HepG2 (cell line): ENCODE results near the gene RBCK1. TPM values are rescaled to one million over a fixed set of nuclear protein-coding genes. Genes with fewer than 3 reads are reported as not detected.

Source experiments
- ELF3 ChIP-seq: IDR thresholded peaks from 2 replicates; pipeline ENCODE4 v1.6.1; 2016; ENCODE audit warnings: missing genetic modification reagents, missing compliant biosample characterization
- FOXA3 ChIP-seq: IDR thresholded peaks from 2 replicates; pipeline ENCODE4 v1.6.1; 2016; ENCODE audit warnings: missing genetic modification reagents, missing compliant biosample characterization
- FOXK1 ChIP-seq: sonication (generic); formaldehyde crosslinking; IDR thresholded peaks from 2 replicates; pipeline ENCODE4 v1.4.0; 2020; ENCODE audit warnings: low read depth, missing genetic modification reagents, borderline replicate concordance
- GATAD2A ChIP-seq: IDR thresholded peaks from 2 replicates; pipeline ENCODE4 v1.6.1; 2016
- HNRNPUL1 ChIP-seq: fragments of 200-400 bp; formaldehyde crosslinking; IDR thresholded peaks from 2 replicates; pipeline ENCODE4 v1.6.1; 2017; ENCODE audit warnings: low read depth, mild to moderate bottlenecking, low read length, moderate library complexity
- MIER3 ChIP-seq: IDR thresholded peaks from 2 replicates; pipeline ENCODE4 v1.6.1; 2016; ENCODE audit warnings: missing compliant biosample characterization, borderline replicate concordance
- PCBP1 ChIP-seq: fragments of 200-400 bp; formaldehyde crosslinking; IDR thresholded peaks from 2 replicates; pipeline ENCODE4 v1.6.1; 2017; ENCODE audit warnings: mild to moderate bottlenecking, low read depth, low read length, borderline replicate concordance
- SETDB1 ChIP-seq: sonication (generic); formaldehyde crosslinking; IDR thresholded peaks from 2 replicates; pipeline ENCODE4 v1.5.1; 2020; ENCODE audit warnings: missing genetic modification reagents, mild to moderate bottlenecking, borderline replicate concordance
- SMC3 ChIP-seq: IDR thresholded peaks from 2 replicates; pipeline ENCODE4 v1.6.1; 2011; ENCODE audit warnings: low read length, improper control_type of control experiment
- SP140L ChIP-seq: sonication (generic); formaldehyde crosslinking; IDR thresholded peaks from 2 replicates; pipeline ENCODE4 v1.4.0; 2020; ENCODE audit warnings: missing genetic modification reagents, borderline replicate concordance
- TCF7 ChIP-seq: sonication (generic); IDR thresholded peaks from 2 replicates; pipeline ENCODE4 v1.6.1; 2016; ENCODE audit warnings: antibody characterized with exemption, low read depth
- ZBTB21 ChIP-seq: sonication (generic); formaldehyde crosslinking; IDR thresholded peaks from 2 replicates; pipeline ENCODE4 v1.4.0; 2020; ENCODE audit warnings: missing genetic modification reagents
- ZMYM4 ChIP-seq: sonication (generic); formaldehyde crosslinking; IDR thresholded peaks from 2 replicates; pipeline ENCODE4 v1.8.1; 2023; ENCODE audit warnings: mild to moderate bottlenecking, missing genetic modification reagents
- ZNF143 ChIP-seq: sonication (generic); formaldehyde crosslinking; IDR thresholded peaks from 2 replicates; pipeline ENCODE4 v1.4.0; 2020; ENCODE audit warnings: missing genetic modification reagents
- ZNF383 ChIP-seq: sonication (generic); formaldehyde crosslinking; IDR thresholded peaks from 2 replicates; pipeline ENCODE4 v1.4.0; 2020; ENCODE audit warnings: missing genetic modification reagents, mild to moderate bottlenecking, borderline replicate concordance
- ZNF451 ChIP-seq: sonication (generic); formaldehyde crosslinking; IDR thresholded peaks from 2 replicates; pipeline ENCODE4 v1.5.0; 2020; ENCODE audit warnings: mild to moderate bottlenecking, missing genetic modification reagents
- ZNF572 ChIP-seq: sonication (generic); formaldehyde crosslinking; IDR thresholded peaks from 2 replicates; pipeline ENCODE4 v1.5.1; 2020; ENCODE audit warnings: mild to moderate bottlenecking, missing genetic modification reagents
- ZNF616 ChIP-seq: sonication (generic); formaldehyde crosslinking; IDR thresholded peaks from 2 replicates; pipeline ENCODE4 v1.5.0; 2020; ENCODE audit warnings: low read depth, mild to moderate bottlenecking, missing genetic modification reagents
- polyA plus RNA-seq, 8 experiments: library from polyadenylated mRNA; depleted of rRNA in 3 of 8; stranded (reverse) in 7 of 8; unstranded in 1 of 8; fragments of >200 nt; fragmentation: Illumina TruSeq in 4 of 8; extraction: Trizol in 4 of 8; gene quantifications; 2 replicates each; pipeline versions ENCODE4 v1.2.1 to v1.2.3, GENCODE V29; 2011 to 2016; ENCODE audit warnings: low read depth in 4 of 8, missing spikeins in 1 of 8, mixed read lengths in 1 of 8; ENCODE audit not compliant: insufficient read depth in 1 of 8
- total RNA-seq, 5 experiments: library from RNA; depleted of rRNA; stranded (reverse); fragments of >200 nt; fragmentation: Illumina TruSeq; extraction: Trizol; gene quantifications; 2 replicates each; pipeline ENCODE4 v1.2.3, GENCODE V29; 2016; ENCODE audit warnings: low read depth in 1 of 5
- TF ChIP-seq, protein P1 (sequence below): sonication (generic); formaldehyde crosslinking; conservative IDR thresholded peaks from 2 replicates; pipeline ENCODE4 v1.8.0; 2022; ENCODE audit warnings: missing genetic modification reagents
- TF ChIP-seq, protein P2 (sequence below), 2 experiments: sonication (generic) in 1 of 2; formaldehyde crosslinking in 1 of 2; IDR thresholded peaks; 2 replicates each; pipeline versions ENCODE4 v1.4.0 to v1.6.1; 2016 to 2020; ENCODE audit warnings: borderline replicate concordance in 1 of 2, low read depth in 1 of 2, mild to moderate bottlenecking in 1 of 2, missing genetic modification reagents in 1 of 2
- TF ChIP-seq, protein P3 (sequence below): sonication (generic); formaldehyde crosslinking; IDR thresholded peaks from 2 replicates; pipeline ENCODE4 v1.9.0; 2021; ENCODE audit warnings: missing genetic modification reagents, borderline replicate concordance
- TF ChIP-seq, protein P4 (sequence below): sonication (generic); formaldehyde crosslinking; IDR thresholded peaks from 2 replicates; pipeline ENCODE4 v1.4.0; 2020; ENCODE audit warnings: missing genetic modification reagents, low read depth, mild to moderate bottlenecking, borderline replicate concordance

Gene RBCK1
- total and polyA plus RNA-seq, 2 of the 13 experiments (the other 11 are each of a cell fraction or from before 2014, with no cell fraction given) = 149 to 215 TPM

DNA sequence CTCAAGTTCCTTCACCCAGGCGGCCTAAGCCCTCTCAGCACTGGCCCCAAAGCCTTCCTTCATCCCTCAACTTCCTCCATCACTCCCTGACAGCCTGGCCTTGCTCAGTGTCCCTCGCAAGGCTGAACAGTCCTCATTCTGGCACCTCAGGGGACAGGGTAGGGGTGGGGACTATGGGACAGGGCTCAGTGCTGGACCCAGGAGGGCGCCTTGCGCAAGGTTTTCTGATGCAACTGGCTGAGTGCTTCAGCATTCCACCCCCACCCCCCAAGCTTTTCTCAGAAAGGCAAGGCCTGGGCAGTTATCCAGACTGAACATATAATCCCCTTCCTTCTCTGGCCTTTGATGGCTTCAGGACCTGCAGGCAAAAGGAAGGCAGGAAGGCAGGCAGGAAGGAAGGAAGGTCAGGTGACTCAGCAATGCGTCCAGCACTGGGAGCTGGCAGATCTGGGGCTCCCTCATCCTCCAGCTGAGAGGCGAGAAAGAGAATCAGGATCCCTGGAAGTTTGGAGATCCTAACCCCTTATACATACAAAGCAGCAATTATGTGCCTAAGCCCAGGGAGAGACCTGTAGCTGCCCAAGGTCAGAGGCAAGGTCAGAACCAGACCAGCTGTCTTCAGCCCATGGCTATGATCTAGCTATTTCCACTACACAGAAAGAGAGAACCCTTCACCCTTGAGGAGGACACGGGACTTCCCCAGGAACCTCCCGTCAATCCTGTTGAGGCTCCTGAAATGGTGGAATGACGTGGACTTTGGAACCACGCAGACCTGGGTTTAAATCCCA is 36.1 kb upstream of the RBCK1 start (continued):
- peak; percentile 91; the same call in 1 of the 2 replicates for TF ChIP-seq SP140L
- peak; percentile 61; the same call in 1 of the 2 replicates for TF ChIP-seq ZBTB21
- peak; percentile 100 for TF ChIP-seq GATAD2A
- TF ChIP-seq ZNF143 (CRISPR knock-in tag) = no peak
- peak; percentile 78 for TF ChIP-seq TCF7
- TF ChIP-seq, protein P1, sequence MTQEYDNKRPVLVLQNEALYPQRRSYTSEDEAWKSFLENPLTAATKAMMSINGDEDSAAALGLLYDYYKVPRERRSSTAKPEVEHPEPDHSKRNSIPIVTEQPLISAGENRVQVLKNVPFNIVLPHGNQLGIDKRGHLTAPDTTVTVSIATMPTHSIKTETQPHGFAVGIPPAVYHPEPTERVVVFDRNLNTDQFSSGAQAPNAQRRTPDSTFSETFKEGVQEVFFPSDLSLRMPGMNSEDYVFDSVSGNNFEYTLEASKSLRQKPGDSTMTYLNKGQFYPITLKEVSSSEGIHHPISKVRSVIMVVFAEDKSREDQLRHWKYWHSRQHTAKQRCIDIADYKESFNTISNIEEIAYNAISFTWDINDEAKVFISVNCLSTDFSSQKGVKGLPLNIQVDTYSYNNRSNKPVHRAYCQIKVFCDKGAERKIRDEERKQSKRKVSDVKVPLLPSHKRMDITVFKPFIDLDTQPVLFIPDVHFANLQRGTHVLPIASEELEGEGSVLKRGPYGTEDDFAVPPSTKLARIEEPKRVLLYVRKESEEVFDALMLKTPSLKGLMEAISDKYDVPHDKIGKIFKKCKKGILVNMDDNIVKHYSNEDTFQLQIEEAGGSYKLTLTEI (CRISPR knock-in tag) = no peak
- peak; percentile 61 for TF ChIP-seq SMC3
- peak; percentile 94 for TF ChIP-seq PCBP1
- peak; percentile 97 for TF ChIP-seq ZNF451 (CRISPR knock-in tag)
- TF ChIP-seq SETDB1 = no peak
- peak; percentile 99 for TF ChIP-seq ZNF572
- TF ChIP-seq ZNF383 (CRISPR knock-in tag) = peak; percentile 85
- TF ChIP-seq MIER3 = peak; percentile 98
- TF ChIP-seq, protein P2, sequence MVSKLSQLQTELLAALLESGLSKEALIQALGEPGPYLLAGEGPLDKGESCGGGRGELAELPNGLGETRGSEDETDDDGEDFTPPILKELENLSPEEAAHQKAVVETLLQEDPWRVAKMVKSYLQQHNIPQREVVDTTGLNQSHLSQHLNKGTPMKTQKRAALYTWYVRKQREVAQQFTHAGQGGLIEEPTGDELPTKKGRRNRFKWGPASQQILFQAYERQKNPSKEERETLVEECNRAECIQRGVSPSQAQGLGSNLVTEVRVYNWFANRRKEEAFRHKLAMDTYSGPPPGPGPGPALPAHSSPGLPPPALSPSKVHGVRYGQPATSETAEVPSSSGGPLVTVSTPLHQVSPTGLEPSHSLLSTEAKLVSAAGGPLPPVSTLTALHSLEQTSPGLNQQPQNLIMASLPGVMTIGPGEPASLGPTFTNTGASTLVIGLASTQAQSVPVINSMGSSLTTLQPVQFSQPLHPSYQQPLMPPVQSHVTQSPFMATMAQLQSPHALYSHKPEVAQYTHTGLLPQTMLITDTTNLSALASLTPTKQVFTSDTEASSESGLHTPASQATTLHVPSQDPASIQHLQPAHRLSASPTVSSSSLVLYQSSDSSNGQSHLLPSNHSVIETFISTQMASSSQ (IDR thresholded peaks at IDR 0.05; ENCODE audit: low read depth) = peak; percentile 83
- TF ChIP-seq, protein P2 (CRISPR knock-in tag; IDR thresholded peaks at IDR 0.05; ENCODE audit: borderline replicate concordance) = peak; percentile 96
- TF ChIP-seq ZNF616 (CRISPR knock-in tag) = peak; percentile 52; the same call in 1 of the 2 replicates
- TF ChIP-seq, protein P3, sequence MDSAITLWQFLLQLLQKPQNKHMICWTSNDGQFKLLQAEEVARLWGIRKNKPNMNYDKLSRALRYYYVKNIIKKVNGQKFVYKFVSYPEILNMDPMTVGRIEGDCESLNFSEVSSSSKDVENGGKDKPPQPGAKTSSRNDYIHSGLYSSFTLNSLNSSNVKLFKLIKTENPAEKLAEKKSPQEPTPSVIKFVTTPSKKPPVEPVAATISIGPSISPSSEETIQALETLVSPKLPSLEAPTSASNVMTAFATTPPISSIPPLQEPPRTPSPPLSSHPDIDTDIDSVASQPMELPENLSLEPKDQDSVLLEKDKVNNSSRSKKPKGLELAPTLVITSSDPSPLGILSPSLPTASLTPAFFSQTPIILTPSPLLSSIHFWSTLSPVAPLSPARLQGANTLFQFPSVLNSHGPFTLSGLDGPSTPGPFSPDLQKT (CRISPR knock-in tag) = no peak
- TF ChIP-seq HNRNPUL1 = no peak
- TF ChIP-seq, protein P4, sequence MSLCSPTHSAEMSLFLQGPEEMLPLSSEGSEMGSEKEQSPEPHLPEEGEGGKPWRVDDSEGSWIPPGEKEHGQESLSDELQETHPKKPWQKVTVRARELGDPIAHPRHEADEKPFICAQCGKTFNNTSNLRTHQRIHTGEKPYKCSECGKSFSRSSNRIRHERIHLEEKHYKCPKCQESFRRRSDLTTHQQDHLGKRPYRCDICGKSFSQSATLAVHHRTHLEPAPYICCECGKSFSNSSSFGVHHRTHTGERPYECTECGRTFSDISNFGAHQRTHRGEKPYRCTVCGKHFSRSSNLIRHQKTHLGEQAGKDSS (CRISPR knock-in tag) = peak; percentile 90; the same call in 1 of the 2 replicates
- TF ChIP-seq ZMYM4 = peak; percentile 97
- peak; percentile 93 for TF ChIP-seq FOXA3
- peak; percentile 89 for TF ChIP-seq ELF3
- peak; percentile 86 for TF ChIP-seq FOXK1 (CRISPR knock-in tag)
